GM21619 (cell line): Measurements from ENCODE around the gene CAPG.

Source experiments
- ATAC-seq: cut with Tn5 transposase; IDR thresholded peaks from one replicate; pipeline ENCODE4 v1.9.1; 2021; ENCODE audit not compliant: unreplicated experiment

Gene CAPG

DNA sequence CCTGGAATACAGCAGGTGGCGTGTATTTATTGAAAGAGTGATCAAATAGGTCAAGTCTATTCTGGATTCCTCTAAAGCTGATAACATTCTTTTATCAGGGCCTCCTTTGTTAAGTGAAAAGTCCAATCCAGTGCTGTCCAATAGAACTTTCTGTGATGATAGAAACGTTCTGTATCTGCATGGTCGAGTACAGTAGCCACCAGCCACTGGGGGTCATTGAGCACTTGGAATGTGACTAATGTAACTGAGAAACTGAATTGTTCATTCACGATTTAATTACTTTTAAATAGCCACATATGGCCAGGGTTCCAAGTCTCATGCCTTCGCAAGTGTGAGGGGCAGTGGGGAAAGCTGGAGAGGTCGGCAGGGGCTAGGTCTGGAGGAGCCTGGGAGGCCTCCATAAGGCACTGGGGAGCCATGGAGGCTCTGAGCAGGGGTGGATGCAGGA, 28.9 kb upstream of the CAPG start:
- ATAC-seq, result no peak

GRCh38 chr2:85438201-85439024, 28.2 kb upstream of the CAPG start:
- no peak for ATAC-seq

DNA sequence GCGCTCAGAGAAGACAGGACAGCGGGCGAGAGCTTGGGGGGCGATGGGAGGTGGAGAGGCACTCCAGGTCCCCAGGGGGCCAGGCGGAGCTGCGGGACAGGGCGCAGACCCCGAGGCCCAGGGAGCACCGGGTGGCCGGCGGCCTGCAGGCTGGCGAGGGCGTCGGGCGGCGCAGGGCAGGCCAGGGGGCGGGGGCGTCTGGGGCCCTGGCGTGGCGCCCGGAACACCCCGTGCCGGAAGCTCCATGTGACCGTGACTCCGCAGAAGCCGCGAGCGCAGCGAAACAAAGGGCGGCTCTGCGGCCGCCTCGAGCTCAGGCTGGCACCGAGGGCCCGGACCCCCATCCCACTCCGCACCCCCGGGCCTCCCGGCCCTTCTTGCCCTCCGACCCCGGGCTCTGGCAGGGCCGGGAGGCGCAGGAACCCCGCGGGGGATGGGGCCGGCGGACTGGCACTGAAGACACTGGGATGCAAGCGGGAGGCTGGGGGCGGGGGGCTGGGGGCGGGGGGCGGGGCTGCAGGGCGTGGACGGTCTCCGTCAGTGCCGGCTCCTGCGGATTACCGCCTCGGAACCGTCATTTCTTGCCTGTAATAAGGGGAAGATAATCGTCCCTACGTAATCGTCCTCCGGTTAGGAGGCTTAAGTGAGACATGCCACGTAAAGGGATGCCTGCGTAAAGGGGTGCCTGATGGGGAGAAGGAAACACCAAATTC, 27.5 kb upstream of the CAPG start:
- ATAC-seq, result peak; percentile 76

DNA sequence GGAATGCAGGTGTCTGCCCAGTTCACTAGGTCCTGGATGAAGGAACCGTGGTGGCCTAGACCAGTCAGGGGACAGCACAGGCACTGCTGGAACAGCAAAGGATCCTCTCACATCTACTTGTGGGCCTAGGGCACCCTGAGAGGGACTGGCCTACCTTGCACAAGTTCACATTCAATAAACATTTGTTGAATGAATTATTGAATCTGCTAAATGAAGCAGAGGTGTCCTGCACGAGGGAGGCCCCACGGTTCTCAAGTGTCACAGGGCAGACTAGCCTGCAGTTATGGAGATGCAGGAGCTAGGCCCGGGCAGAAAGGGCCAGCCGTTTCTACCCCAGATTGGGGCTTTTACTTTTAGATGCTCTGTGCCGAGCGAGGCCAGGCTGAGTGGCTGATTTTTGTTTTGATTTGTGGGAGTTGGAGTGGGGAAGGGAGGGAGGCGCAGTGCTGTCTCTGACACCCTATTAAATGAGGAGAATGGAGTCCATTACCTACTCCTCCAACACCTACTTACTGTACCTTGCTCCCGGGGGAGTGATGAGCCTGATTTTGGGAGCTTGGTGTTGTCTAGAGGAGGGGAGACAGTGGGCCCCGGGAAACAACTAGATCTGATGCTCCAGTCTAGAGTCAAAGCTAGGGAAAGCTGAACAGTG, 26.8 kb upstream of the CAPG start:
- no peak for ATAC-seq

GRCh38 chr2:85435981-85436835, 26.0 kb upstream of the CAPG start:
- no peak for ATAC-seq

GRCh38 chr2:85435220-85435958, 25.2 kb upstream of the CAPG start:
- ATAC-seq, result no peak

DNA sequence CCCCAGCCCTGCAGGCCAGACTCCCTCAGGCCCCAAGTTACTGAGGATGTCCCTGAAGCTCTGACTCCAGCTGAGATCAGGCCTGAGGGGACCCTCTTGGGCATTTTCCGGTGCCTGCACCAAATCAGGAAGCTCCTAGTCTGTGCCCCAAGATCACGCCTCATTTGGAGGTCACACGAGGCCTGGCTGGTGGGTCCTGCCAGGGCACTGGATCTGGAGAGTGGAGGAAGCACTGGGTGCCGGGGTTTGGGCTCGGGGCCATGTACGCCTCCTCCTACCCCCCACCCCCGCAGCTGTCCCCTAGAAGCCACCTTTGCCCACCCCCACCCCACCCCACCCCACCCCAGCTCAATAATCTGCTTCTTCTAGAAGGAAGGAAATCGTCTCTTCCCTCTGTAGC, 24.5 kb upstream of the CAPG start:
- ATAC-seq, result no peak

DNA sequence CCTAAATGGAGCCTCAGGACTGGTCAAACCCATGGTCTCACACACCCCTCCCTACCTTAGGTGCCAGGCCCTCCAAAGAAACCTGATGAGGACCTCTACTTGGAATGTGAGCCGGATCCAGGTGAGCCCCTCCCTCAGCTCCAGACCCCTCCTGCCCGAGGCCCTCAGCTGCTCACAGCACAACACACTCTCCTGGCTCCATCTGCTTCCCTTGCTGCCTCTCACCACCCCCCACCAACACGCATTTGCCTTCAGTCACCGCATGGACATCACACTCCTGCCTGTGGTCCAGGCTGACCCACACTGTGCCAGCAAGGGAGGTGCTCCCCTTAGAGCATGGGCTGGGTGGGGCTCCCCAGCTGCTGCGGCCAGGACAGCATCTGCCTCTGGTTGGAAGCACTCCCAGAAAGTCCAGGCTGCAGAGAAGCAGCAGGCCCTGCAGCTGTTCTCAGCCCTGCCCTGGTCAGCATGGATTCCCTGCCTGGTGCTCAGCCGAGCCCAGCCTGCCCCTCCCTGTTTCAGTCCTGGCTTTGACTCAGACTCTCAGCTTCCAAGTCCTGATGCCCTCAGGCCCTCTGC, 23.4 kb upstream of the CAPG start:
- no peak for ATAC-seq

DNA sequence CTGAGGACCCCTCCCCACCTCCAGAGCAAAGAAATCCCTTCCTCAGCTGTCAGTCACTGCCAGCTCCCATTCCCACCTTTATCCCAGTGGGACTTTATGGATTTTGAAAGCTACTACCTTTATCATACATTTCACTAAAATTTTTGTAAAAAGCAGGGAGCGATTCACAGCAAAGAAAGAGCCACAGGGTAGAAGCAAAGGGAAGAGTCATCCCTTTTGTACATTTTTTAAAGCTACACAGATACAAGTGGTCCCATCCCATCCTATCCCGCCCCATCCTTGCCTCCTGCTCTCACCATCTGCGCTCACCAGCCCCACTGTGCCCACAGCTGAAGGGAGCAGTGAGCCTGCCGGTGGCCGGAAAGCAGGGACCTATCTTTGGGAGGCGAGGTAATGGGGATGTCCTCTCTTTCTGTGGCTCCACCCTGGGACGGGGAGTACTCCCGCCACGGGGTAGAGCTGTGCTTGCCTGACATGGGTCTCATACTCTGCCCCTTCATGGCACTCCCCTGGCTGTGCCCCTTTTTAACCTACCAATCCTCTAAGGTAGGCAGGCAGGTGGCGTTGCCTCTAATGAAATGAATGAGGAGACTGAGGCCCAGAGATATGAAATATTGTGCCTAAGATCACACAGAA, 21.5 kb upstream of the CAPG start:
- no peak for ATAC-seq

- no peak for ATAC-seq
These were observed 20.8 kb upstream of the CAPG start for GRCh38 chr2:85430752-85431569.

GRCh38 chr2:85429924-85430289, 19.7 kb upstream of the CAPG start:
- no peak for ATAC-seq

DNA sequence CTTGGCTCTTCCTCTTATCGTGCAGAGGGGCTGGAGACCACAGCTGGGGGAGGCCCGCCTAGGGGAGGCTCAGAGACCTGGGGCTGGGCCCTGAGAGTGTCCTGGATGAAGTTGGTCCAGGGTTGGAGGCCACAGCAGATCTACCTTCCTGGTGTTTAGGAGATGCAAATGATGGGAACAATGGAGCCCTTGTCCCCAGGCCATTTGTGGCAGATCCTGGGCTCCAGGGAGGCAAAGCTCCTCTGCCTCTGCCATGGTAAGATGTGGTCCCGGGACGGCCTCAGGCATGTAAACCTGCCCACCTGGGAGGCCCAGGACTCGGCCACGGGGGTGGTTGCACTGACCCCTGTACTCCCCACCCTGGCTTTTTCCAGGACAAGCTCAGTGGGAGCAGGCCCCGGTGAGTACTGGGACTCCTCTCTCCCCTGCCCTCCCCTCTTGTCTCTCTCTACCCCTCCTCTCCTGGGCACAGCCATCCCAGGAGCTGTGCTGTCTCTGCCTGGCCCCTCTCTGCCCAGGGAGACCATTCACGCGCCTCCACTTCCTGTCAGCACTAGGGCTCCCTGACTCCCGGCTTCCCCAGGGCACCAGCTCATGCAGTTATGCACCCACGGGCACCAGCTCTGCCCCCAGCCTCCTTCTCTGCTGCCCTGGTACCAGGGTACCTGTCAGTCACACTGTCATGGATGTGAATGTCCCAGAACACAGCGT, 19.2 kb upstream of the CAPG start:
- no peak for ATAC-seq

GRCh38 chr2:85428343-85428881, 18.2 kb upstream of the CAPG start:
- ATAC-seq, result no peak

DNA sequence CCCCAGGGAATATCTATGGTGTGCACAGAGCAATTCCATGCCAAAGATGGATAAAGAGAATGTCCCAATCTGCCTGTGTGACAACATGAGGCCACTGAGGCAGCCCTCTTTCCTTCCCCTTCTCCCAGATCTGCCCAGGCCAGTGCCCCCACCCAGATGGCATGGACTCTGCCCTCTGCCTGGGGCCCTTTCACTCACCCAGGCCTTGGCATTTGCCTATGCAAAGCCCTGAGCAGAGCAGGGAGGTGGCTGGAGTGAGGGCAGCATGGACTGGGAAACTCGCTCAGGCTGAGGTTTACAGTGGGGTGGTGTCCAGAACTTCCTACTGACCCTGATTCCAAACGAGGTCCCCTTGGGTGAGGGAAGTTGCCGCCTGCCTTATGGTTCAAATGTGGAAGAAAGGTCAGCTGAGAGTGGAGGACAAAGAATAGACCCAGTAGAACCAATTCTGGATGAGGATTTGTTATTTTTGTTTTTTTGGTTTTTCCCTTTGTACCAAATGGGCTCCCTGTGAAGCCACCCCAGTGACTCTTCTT, 17.2 kb upstream of the CAPG start:
- no peak for ATAC-seq

- ATAC-seq, result no peak
These were observed 15.4 kb upstream of the CAPG start for GRCh38 chr2:85425588-85425987.

- ATAC-seq, result no peak
These were observed 13.4 kb upstream of the CAPG start for GRCh38 chr2:85423525-85423924.

GRCh38 chr2:85422072-85422457, 11.9 kb upstream of the CAPG start:
- no peak for ATAC-seq
